A549 (cell line): ENCODE data around the gene CGB2.

ENCODE experiments used
- CHD2 ChIP-seq: fragments of 150-350 bp; IDR thresholded peaks from 2 replicates; pipeline ENCODE4 v1.6.1; 2014; ENCODE audit warnings: low read length; ENCODE audit not compliant: partially characterized antibody
- CTCF ChIP-seq: fragments of >200 bp; sonication (Bioruptor Twin); formaldehyde crosslinking; IDR thresholded peaks from 3 replicates; pipeline ENCODE4 v1.5.1; 2016
- E2F6 ChIP-seq: IDR thresholded peaks from 2 replicates; pipeline ENCODE4 v1.6.1; 2012; ENCODE audit warnings: low read depth, borderline replicate concordance
- KDM1A ChIP-seq: fragments of 200-600 bp; sonication (generic); IDR thresholded peaks from 2 replicates; pipeline ENCODE4 v1.6.1; 2016; ENCODE audit warnings: low read depth, mild to moderate bottlenecking
- MAX ChIP-seq: IDR thresholded peaks from 2 replicates; pipeline ENCODE4 v1.6.1; 2012
- PHF8 ChIP-seq: fragments of 200-600 bp; sonication (generic); IDR thresholded peaks from 2 replicates; pipeline ENCODE4 v1.6.1; 2016; ENCODE audit warnings: low read depth, mild to moderate bottlenecking, antibody characterized with exemption, moderate library complexity, borderline replicate concordance
- POLR2A ChIP-seq: IDR thresholded peaks from 2 replicates; pipeline ENCODE4 v1.6.1; 2012; ENCODE audit warnings: mild to moderate bottlenecking, low read length
- REST ChIP-seq: fragments of 200-600 bp; sonication (generic); IDR thresholded peaks from 2 replicates; pipeline ENCODE4 v1.6.1; 2016; ENCODE audit warnings: antibody characterized with exemption, mild to moderate bottlenecking, moderate library complexity
- TFCP2L1 ChIP-seq: fragments of 250-450 bp; sonication (Bioruptor Pico); IDR thresholded peaks from 2 replicates; pipeline ENCODE4 v1.5.0; 2021; ENCODE audit warnings: mild to moderate bottlenecking
- USF2 ChIP-seq: fragments of 450-650 bp; IDR thresholded peaks from 2 replicates; pipeline ENCODE4 v1.6.1; 2014; ENCODE audit warnings: antibody characterized with exemption

- no peak for TF ChIP-seq CTCF
- no peak for TF ChIP-seq REST
- no peak for TF ChIP-seq E2F6
- no peak for TF ChIP-seq TFCP2L1
- TF ChIP-seq CHD2: no peak
- TF ChIP-seq KDM1A: no peak
- no peak for TF ChIP-seq PHF8
- TF ChIP-seq USF2: no peak
- TF ChIP-seq POLR2A: no peak
- no peak for TF ChIP-seq MAX
These were observed 14.5 kb upstream of the CGB2 start, which contains the start of gene LHB for GRCh38 chr19:49017041-49017665.
